ENCODE data around the gene TEX29.

GRCh38 chr13:111339366-111340143 lies 19.1 kb downstream of the TEX29 start:
- TF ChIP-seq CTCF (IDR thresholded peaks at IDR 0.05; ENCODE audit: low read length), result no peak
- no peak for TF ChIP-seq EZH2 (IDR thresholded peaks at IDR 0.05; ENCODE audit: borderline replicate concordance, low read length)

Data from OCI-LY1 (cell line).